ENCODE data around the gene SEPHS1. TPM values are rescaled to one million over a fixed set of nuclear protein-coding genes. Genes with fewer than 3 reads are reported as not detected.

The SEPHS1 gene
- total RNA-seq (2021; fragmentation: NEBNext Ultra II Directional; extraction: Animal tissue kit (Norgen Biotek cat#: 25700)) (633 and 683 TPM in 2 replicates), polyA plus RNA-seq (2011; rRNA removed) (226 and 270 TPM in 2 replicates), polyA minus RNA-seq (2011; rRNA and poly(A)+ RNA removed) (647 and 831 TPM in 2 replicates)
- 306 TPM for polyA plus RNA-seq (2011; cell fraction: cytosol; rRNA removed)
- 172 TPM for polyA plus RNA-seq (2011; cell fraction: nucleus; rRNA removed)
- polyA plus RNA-seq (2012, experiment 1 of 2) = 405 to 543 TPM (median 471 TPM) in 4 replicates
- 233 TPM for polyA plus RNA-seq (2012, experiment 2 of 2)
- polyA plus RNA-seq (2013, experiment 1 of 2) = 405 TPM
- polyA plus RNA-seq (2013, experiment 2 of 2) = 460 TPM
- 256 TPM for polyA minus RNA-seq (2011; cell fraction: cytosol; rRNA and poly(A)+ RNA removed)
- 193 TPM for polyA minus RNA-seq (2011; cell fraction: nucleus; rRNA and poly(A)+ RNA removed)
- long read RNA-seq, experiment 1, transcript SEPHS1-201 (9 exons, 3,273 nt) = major isoform, 110 of 553 reads
- long read RNA-seq, experiment 1, partial matches to known transcripts = 280 of 553 reads
- long read RNA-seq, experiment 1, other reads (novel, unspliced or antisense) = 159 of 553 reads
- long read RNA-seq, experiment 2, transcript SEPHS1-201 (9 exons, 3,273 nt) = major isoform, 53 of 242 reads
- long read RNA-seq, experiment 2, partial matches to known transcripts = 121 of 242 reads
- long read RNA-seq, experiment 2, other reads (novel, unspliced or antisense) = 65 of 242 reads

DNA sequence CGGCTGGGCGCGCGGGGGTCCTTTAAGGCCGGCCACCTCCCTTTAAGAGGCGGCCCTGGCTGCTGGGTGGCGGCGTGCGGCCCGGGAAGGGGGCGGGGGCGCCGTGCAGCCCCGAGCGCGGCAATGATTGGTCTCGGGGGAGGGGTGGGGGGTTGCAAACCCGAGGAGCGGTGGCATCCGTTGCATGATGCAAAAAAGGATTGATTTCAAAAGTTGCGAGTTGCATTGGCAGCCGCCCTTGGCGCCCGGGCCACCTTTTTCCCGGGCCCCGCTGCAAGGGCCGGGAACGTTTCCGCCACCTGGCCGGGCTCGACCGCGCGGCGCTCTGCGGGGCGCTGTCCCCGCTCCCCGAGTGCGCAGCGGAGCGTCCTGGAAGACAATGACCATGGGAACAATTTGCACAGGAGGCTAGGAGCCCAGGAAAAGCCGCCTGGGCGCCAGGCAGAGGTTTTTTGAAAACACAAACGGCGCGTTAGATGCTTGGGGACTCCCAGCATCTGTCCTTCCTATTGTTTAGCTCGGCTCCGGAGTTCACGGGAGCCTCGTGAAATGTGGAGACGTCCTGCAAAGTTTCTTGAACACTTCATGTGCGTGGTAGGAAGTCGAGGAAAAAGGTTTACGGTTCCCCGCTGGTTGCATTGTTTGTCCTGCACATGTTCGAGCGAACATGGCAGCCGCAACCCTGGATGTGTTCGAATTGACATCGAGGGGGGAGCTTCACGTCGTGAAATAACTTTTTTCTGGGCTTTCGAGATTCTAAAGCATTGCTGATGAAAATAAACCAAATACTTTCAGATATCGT, at the start of gene SEPHS1:
Gene SEPHS1, minus strand, starts transcription at position 78 of the 802 bp plus-strand sequence. CDS start 3,343 bp downstream, outside the sequence.
- peaks cover 17 to 45% (median 29%) of the 10 kb centered on the region in 4 experiments for H3K4me1 ChIP-seq (replicated peaks in 1 of 4; ENCODE audit: control insufficient read depth in 3 of 4, insufficient read depth in 4 of 4, low read length in 3 of 4)
- H3K14ac ChIP-seq (ENCODE audit: insufficient read length) = no peak within 1 kb of the TSS
- FAIRE-seq = no peak
- H3K79me2 ChIP-seq (ENCODE audit: control insufficient read depth in 1 of 2, insufficient read depth in 2 of 2, low read length in 2 of 2) = peaks cover 28 to 37% of the 10 kb centered on the region in 2 experiments
- peak within 1 kb of the TSS; percentile 94 to 100 (median 97) for H3K9ac ChIP-seq (replicated peaks in 1 of 4; ENCODE audit: extremely low read depth in 1 of 4, low read depth in 3 of 4, low read length in 3 of 4)
- POLR2A ChIA-PET (ENCODE audit: partially characterized antibody) = interaction anchor here (0.5 to 7.2 kb wide), 27 partner anchors 6 to 358 kb away, joined by 3 to 92 read pairs (median 7); partner anchors contain the start of genes MCM10 and PHYH
- peak; percentile 54 to 79 for DNase-seq (ENCODE audit: low read depth in 1 of 2, low spot score in 2 of 2)
- no peaks in the 10 kb centered on the region for H3K27me3 ChIP-seq (replicated peaks in 1 of 4; ENCODE audit: control insufficient read depth in 3 of 4, extremely low read depth in 1 of 4, insufficient read depth in 3 of 4, low read length in 3 of 4)
- no peaks in the 10 kb centered on the region for H3K9me3 ChIP-seq (ENCODE audit: insufficient read depth in 2 of 2, low read depth in 1 of 2, low read length in 1 of 2)
- 2% methylated on average over 31 of the region's 65 CpGs; no CpG with 5 or more reads in 1 of the 2 experiments for WGBS, 2 experiments (ENCODE audit: extremely low coverage in 1 of 2, insufficient coverage in 1 of 2, insufficient read length in 1 of 2, insufficient replicate concordance in 2 of 2, low coverage in 1 of 2, low lambda C conversion rate in 2 of 2, missing lambda C conversion rate in 1 of 2)
- peak within 1 kb of the TSS; percentile 2; the same call in 1 of the 2 replicates for H2BK20ac ChIP-seq (ENCODE audit: low read length)
- peaks cover 24% of the 10 kb centered on the region for H3K23me2 ChIP-seq (ENCODE audit: low read depth, low read length)
- no peak within 1 kb of the TSS for H2AFZ ChIP-seq (ENCODE audit: low read length)
- H2BK12ac ChIP-seq (ENCODE audit: low read depth, low read length) = peak within 1 kb of the TSS; percentile 99; the same call in 1 of the 2 replicates
- peak within 1 kb of the TSS; percentile 21; the same call in 1 of the 2 replicates for H2BK15ac ChIP-seq (ENCODE audit: low read length)
- peaks cover 0 to 18% (median 4%) of the 10 kb centered on the region in 4 experiments; a peak in 4 of 8 replicates for H3K36me3 ChIP-seq (ENCODE audit: control insufficient read depth in 2 of 4, insufficient read depth in 4 of 4, low read length in 3 of 4)
- peak within 1 kb of the TSS; percentile 96 for H2BK120ac ChIP-seq (replicated peaks; ENCODE audit: low read depth, low read length)
- H3K18ac ChIP-seq (ENCODE audit: extremely low read depth, low read length) = peak within 1 kb of the TSS; percentile 93
- peak within 1 kb of the TSS; percentile 93 for H2AK5ac ChIP-seq (ENCODE audit: low read depth, low read length)
- H3K23ac ChIP-seq (ENCODE audit: insufficient read length) = no peak within 1 kb of the TSS
- CTCF ChIA-PET (ENCODE audit: partially characterized antibody) = interaction anchor here (0.8 kb wide), 1 partner anchor 14 kb away, joined by 3 read pairs; no protein-coding TSS in a partner anchor
- H3K4ac ChIP-seq (replicated peaks; ENCODE audit: insufficient read length, low read depth, low read length) = peak within 1 kb of the TSS; percentile 100
- H4K8ac ChIP-seq (ENCODE audit: extremely low read depth, insufficient read depth, low read length) = peak within 1 kb of the TSS; percentile 99
- H3K56ac ChIP-seq (replicated peaks; ENCODE audit: insufficient read length, low read depth, low read length) = peak within 1 kb of the TSS; percentile 97
- peak within 1 kb of the TSS; percentile 97 to 99 for H3K4me2 ChIP-seq (ENCODE audit: insufficient read depth in 1 of 2, low read depth in 2 of 2, low read length in 2 of 2)
- peak within 1 kb of the TSS; percentile 99 for H4K91ac ChIP-seq (replicated peaks; ENCODE audit: insufficient read length, low read length)
- peaks cover 3 to 7% of the 10 kb centered on the region in 2 experiments for H4K20me1 ChIP-seq (replicated peaks in 1 of 2; ENCODE audit: control insufficient read depth in 1 of 2, insufficient read depth in 2 of 2, low read length in 2 of 2)
- H3K27ac ChIP-seq (ENCODE audit: low read depth, low read length) = peak within 1 kb of the TSS; percentile 96
- H3K79me1 ChIP-seq (ENCODE audit: low read depth, low read length) = peaks cover 3% of the 10 kb centered on the region; the same call in 1 of the 2 replicates
- peak within 1 kb of the TSS; percentile 96 for H4K5ac ChIP-seq (ENCODE audit: insufficient read length, low read depth, low read length)
- H2BK5ac ChIP-seq (ENCODE audit: low read depth, low read length) = peak within 1 kb of the TSS; percentile 99
- H3K4me3 ChIP-seq (ENCODE audit: extremely low read depth in 1 of 4, insufficient read depth in 2 of 4, low read depth in 3 of 4, low read length in 4 of 4) = peak within 1 kb of the TSS; percentile 65 to 87 (median 78)
- TF ChIP-seq GABPA (IDR thresholded peaks at IDR 0.05; ENCODE audit: borderline replicate concordance, insufficient read depth, low read length) (no peak), HDAC6 (IDR thresholded peaks at IDR 0.05; ENCODE audit: low read depth, low read length) (no peak), TAF1 (IDR thresholded peaks at IDR 0.05; ENCODE audit: low read depth, low read length) (peak; percentile 78), SIN3A (conservative IDR thresholded peaks at IDR 0.05 in 1 of 2, IDR thresholded peaks at IDR 0.05 in 1 of 2; ENCODE audit: low read depth in 1 of 2, low read length in 2 of 2) (no peak), PHF8 (conservative IDR thresholded peaks at IDR 0.05; ENCODE audit: low read depth, low read length) (peak; percentile 57), GTF2F1 (IDR thresholded peaks at IDR 0.05; ENCODE audit: borderline replicate concordance, low read depth, low read length) (no peak), BCL11A (IDR thresholded peaks at IDR 0.05; ENCODE audit: low read depth in 2 of 2, low read length in 2 of 2) (no peak), ASH2L (IDR thresholded peaks at IDR 0.05; ENCODE audit: low read length) (peak; percentile 57)

Data from H1 (cell line).